ENCODE results near the gene C1QTNF6. TPM values are rescaled to one million over a fixed set of nuclear protein-coding genes. Genes with fewer than 3 reads are reported as not detected.

Gene C1QTNF6
- polyA plus RNA-seq, 1 of the 3 experiments (the other 2 are of a cell fraction): 47.7 TPM

- Histone ChIP-seq H3K4me2 (no peak overlapping the region), H3K27ac (ENCODE audit: low read depth in 2 of 2, low read length in 1 of 2) (no peak overlapping the region), H3K4me1 (ENCODE audit: control insufficient read depth in 1 of 2, insufficient read depth in 2 of 2, low read depth in 1 of 2, low read length in 1 of 2) (peaks cover 15 to 20% of the 10 kb centered on the region in 2 experiments; a peak in 3 of 4 replicates), H2AFZ (ENCODE audit: low read depth) (no peak overlapping the region), H3K79me2 (ENCODE audit: insufficient read depth) (no peaks in the 10 kb centered on the region), H3K9me2 (no peaks in the 10 kb centered on the region), H4K20me1 (ENCODE audit: insufficient read depth) (no peaks in the 10 kb centered on the region), H3K9ac (no peak overlapping the region), H3K36me3 (replicated peaks in 1 of 2; ENCODE audit: control insufficient read depth in 1 of 2, insufficient read depth in 2 of 2, low read length in 1 of 2) (no peaks in the 10 kb centered on the region), H3K9me3 (no peaks in the 10 kb centered on the region), H3K4me3 (ENCODE audit: low read depth in 2 of 2, low read length in 1 of 2) (no peak overlapping the region), H3K27me3 (ENCODE audit: insufficient read depth) (no peaks in the 10 kb centered on the region), H3F3A (replicated peaks; ENCODE audit: insufficient read depth) (peaks cover 19% of the 10 kb centered on the region)
- TF ChIP-seq RCOR1 (IDR thresholded peaks at IDR 0.05; ENCODE audit: low read length) (no peak), RXRA (IDR thresholded peaks at IDR 0.05; ENCODE audit: borderline replicate concordance, low read depth) (no peak), NFIC (IDR thresholded peaks at IDR 0.05; ENCODE audit: borderline replicate concordance) (no peak), SIN3A (IDR thresholded peaks at IDR 0.05; ENCODE audit: borderline replicate concordance, low read depth, low read length) (no peak), NRF1 (IDR thresholded peaks at IDR 0.05; ENCODE audit: low read depth, low read length) (no peak), EZH2phosphoT487 (IDR thresholded peaks at IDR 0.05; ENCODE audit: borderline replicate concordance, low read depth) (no peak), TCF12 (IDR thresholded peaks at IDR 0.05) (no peak)
- CTCF ChIA-PET: interaction anchor here (1.1 to 3.4 kb wide), 4 partner anchors 16 to 387 kb away, joined by 3 to 10 read pairs (median 7); no protein-coding TSS in a partner anchor
- POLR2A ChIA-PET: no interaction called here
- no peak for DNase-seq
- WGBS (ENCODE audit: low lambda C conversion rate): 59% methylated on average over 8 of the region's 8 CpGs
Observed at GRCh38 chr22:37224757-37225420, 36.8 kb upstream of the C1QTNF6 start.

GRCh38 chr22:37223965-37224551 is 36.0 kb upstream of the C1QTNF6 start:
- Histone ChIP-seq H3K36me3 (replicated peaks in 1 of 2; ENCODE audit: control insufficient read depth in 1 of 2, insufficient read depth in 2 of 2, low read length in 1 of 2) (no peaks in the 10 kb centered on the region), H3K9me2 (no peaks in the 10 kb centered on the region), H3K9me3 (no peaks in the 10 kb centered on the region), H3K79me2 (ENCODE audit: insufficient read depth) (no peaks in the 10 kb centered on the region), H3K27ac (ENCODE audit: low read depth in 2 of 2, low read length in 1 of 2) (no peak overlapping the region), H4K20me1 (ENCODE audit: insufficient read depth) (no peaks in the 10 kb centered on the region), H2AFZ (ENCODE audit: low read depth) (no peak overlapping the region), H3K4me3 (ENCODE audit: low read depth in 2 of 2, low read length in 1 of 2) (no peak overlapping the region), H3F3A (replicated peaks; ENCODE audit: insufficient read depth) (peaks cover 15% of the 10 kb centered on the region), H3K4me2 (no peak overlapping the region), H3K27me3 (ENCODE audit: insufficient read depth) (no peaks in the 10 kb centered on the region), H3K9ac (no peak overlapping the region), H3K4me1 (ENCODE audit: control insufficient read depth in 1 of 2, insufficient read depth in 2 of 2, low read depth in 1 of 2, low read length in 1 of 2) (peaks cover 7 to 12% of the 10 kb centered on the region in 2 experiments; a peak in 3 of 4 replicates)
- CTCF ChIA-PET: interaction anchor here (2.1 to 3.4 kb wide), 2 partner anchors 24 to 37 kb away, joined by 10 read pairs; no protein-coding TSS in a partner anchor
- TF ChIP-seq PBX3 (IDR thresholded peaks at IDR 0.05): no peak
- no peak for TF ChIP-seq FOSL2 (IDR thresholded peaks at IDR 0.05; ENCODE audit: borderline replicate concordance, low read depth)
- no peak for TF ChIP-seq MXI1 (IDR thresholded peaks at IDR 0.05; ENCODE audit: low read depth, low read length)
- no peak for TF ChIP-seq RXRA (IDR thresholded peaks at IDR 0.05; ENCODE audit: borderline replicate concordance, low read depth)
- TF ChIP-seq MAX (IDR thresholded peaks at IDR 0.05; ENCODE audit: low read depth): no peak
- no peak for TF ChIP-seq RAD21 (IDR thresholded peaks at IDR 0.05; ENCODE audit: low read length)
- no peak for TF ChIP-seq REST (IDR thresholded peaks at IDR 0.05; ENCODE audit: low read depth, low read length)
- no peak for TF ChIP-seq RCOR1 (IDR thresholded peaks at IDR 0.05; ENCODE audit: low read length)
- no peak for TF ChIP-seq JUND (IDR thresholded peaks at IDR 0.05)
- no peak for TF ChIP-seq CHD2 (IDR thresholded peaks at IDR 0.05; ENCODE audit: low read length, partially characterized antibody)
- no peak for TF ChIP-seq NFIC (IDR thresholded peaks at IDR 0.05; ENCODE audit: borderline replicate concordance)
- no peak for TF ChIP-seq SMC3 (IDR thresholded peaks at IDR 0.05; ENCODE audit: low read depth, low read length)
- no peak for TF ChIP-seq TCF12 (IDR thresholded peaks at IDR 0.05)
- no peak for TF ChIP-seq EP300 (IDR thresholded peaks at IDR 0.05; ENCODE audit: borderline replicate concordance in 1 of 2, low read depth in 1 of 2, low read length in 1 of 2)
- TF ChIP-seq POLR2AphosphoS5 (IDR thresholded peaks at IDR 0.05; ENCODE audit: low read depth, low read length): no peak
- no peak for TF ChIP-seq SIN3A (IDR thresholded peaks at IDR 0.05; ENCODE audit: borderline replicate concordance, low read depth, low read length)
- TF ChIP-seq YY1 (IDR thresholded peaks at IDR 0.05; ENCODE audit: low read depth): no peak
- POLR2A ChIA-PET: no interaction called here
- WGBS (ENCODE audit: low lambda C conversion rate): 42% methylated on average over 3 of the region's 3 CpGs
- no peak for DNase-seq
